ENCODE measurements around the gene CX3CR1.

CX3CR1 gene

DNA sequence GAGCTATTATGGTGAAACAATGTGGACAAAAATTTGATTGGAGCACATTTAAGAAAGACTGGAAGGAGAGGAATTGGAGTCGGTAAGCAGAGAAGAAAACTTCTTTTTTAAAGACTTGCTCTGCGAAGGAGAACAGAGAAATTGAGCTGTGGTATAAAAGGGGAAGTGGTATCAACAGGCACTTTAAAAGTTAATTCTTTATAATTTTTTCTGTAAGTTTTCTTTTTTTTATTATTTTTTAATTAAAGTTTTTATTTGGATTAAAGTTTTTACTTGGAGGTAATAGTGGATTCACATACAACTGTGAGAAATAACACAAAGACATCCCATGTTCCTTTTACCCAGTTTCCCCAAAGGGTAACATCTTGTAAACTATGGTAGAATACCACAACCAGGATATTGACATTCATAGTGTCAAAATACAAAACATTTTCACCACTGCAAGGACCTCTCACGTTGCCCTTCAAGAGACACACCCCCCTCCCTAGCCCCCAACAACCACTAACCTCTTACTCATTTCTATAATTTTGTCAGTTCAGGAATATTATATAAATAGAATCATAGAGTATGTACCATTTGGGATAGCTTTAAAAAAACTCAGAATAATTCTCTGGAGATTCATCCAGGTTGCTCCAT, 53.6 kb downstream of the CX3CR1 start:
- TF ChIP-seq SNAI2 (CRISPR knock-in tag; IDR thresholded peaks at IDR 0.05) (no peak), ZNF70 (CRISPR knock-in tag; IDR thresholded peaks at IDR 0.05) (no peak), BACH2 (CRISPR knock-in tag; IDR thresholded peaks at IDR 0.05; ENCODE audit: borderline replicate concordance) (no peak), ISL1 (CRISPR knock-in tag; IDR thresholded peaks at IDR 0.05) (no peak), ZFP3 (CRISPR knock-in tag; IDR thresholded peaks at IDR 0.05) (no peak), ARNTL (CRISPR knock-in tag; IDR thresholded peaks at IDR 0.05; ENCODE audit: borderline replicate concordance, low read depth) (no peak), TOX (CRISPR knock-in tag; IDR thresholded peaks at IDR 0.05; ENCODE audit: borderline replicate concordance) (no peak), ZNF565 (CRISPR knock-in tag; conservative IDR thresholded peaks at IDR 0.05; ENCODE audit: low read depth) (no peak), TCF4 (CRISPR knock-in tag; IDR thresholded peaks at IDR 0.05; ENCODE audit: borderline replicate concordance) (no peak), ZFP30 (CRISPR knock-in tag; IDR thresholded peaks at IDR 0.05) (no peak), ESRRG (CRISPR knock-in tag; IDR thresholded peaks at IDR 0.05) (no peak), PPARA (CRISPR knock-in tag; IDR thresholded peaks at IDR 0.05; ENCODE audit: borderline replicate concordance) (no peak), GLIS3 (CRISPR knock-in tag; IDR thresholded peaks at IDR 0.05) (no peak), RARB (CRISPR knock-in tag; IDR thresholded peaks at IDR 0.05) (no peak), ZC3H10 (CRISPR knock-in tag; IDR thresholded peaks at IDR 0.05) (no peak), CSDC2 (CRISPR knock-in tag; IDR thresholded peaks at IDR 0.05) (no peak)
- TF ChIP-seq, protein P1, sequence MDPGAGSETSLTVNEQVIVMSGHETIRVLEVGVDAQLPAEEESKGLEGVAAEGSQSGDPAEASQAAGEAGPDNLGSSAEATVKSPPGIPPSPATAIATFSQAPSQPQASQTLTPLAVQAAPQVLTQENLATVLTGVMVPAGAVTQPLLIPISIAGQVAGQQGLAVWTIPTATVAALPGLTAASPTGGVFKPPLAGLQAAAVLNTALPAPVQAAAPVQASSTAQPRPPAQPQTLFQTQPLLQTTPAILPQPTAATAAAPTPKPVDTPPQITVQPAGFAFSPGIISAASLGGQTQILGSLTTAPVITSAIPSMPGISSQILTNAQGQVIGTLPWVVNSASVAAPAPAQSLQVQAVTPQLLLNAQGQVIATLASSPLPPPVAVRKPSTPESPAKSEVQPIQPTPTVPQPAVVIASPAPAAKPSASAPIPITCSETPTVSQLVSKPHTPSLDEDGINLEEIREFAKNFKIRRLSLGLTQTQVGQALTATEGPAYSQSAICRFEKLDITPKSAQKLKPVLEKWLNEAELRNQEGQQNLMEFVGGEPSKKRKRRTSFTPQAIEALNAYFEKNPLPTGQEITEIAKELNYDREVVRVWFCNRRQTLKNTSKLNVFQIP (CRISPR knock-in tag; IDR thresholded peaks at IDR 0.05; ENCODE audit: borderline replicate concordance, low read depth), result no peak
- TF ChIP-seq, protein P2, sequence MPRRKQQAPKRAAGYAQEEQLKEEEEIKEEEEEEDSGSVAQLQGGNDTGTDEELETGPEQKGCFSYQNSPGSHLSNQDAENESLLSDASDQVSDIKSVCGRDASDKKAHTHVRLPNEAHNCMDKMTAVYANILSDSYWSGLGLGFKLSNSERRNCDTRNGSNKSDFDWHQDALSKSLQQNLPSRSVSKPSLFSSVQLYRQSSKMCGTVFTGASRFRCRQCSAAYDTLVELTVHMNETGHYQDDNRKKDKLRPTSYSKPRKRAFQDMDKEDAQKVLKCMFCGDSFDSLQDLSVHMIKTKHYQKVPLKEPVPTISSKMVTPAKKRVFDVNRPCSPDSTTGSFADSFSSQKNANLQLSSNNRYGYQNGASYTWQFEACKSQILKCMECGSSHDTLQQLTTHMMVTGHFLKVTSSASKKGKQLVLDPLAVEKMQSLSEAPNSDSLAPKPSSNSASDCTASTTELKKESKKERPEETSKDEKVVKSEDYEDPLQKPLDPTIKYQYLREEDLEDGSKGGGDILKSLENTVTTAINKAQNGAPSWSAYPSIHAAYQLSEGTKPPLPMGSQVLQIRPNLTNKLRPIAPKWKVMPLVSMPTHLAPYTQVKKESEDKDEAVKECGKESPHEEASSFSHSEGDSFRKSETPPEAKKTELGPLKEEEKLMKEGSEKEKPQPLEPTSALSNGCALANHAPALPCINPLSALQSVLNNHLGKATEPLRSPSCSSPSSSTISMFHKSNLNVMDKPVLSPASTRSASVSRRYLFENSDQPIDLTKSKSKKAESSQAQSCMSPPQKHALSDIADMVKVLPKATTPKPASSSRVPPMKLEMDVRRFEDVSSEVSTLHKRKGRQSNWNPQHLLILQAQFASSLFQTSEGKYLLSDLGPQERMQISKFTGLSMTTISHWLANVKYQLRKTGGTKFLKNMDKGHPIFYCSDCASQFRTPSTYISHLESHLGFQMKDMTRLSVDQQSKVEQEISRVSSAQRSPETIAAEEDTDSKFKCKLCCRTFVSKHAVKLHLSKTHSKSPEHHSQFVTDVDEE (CRISPR knock-in tag; IDR thresholded peaks at IDR 0.05), result no peak
- TF ChIP-seq, protein P3, sequence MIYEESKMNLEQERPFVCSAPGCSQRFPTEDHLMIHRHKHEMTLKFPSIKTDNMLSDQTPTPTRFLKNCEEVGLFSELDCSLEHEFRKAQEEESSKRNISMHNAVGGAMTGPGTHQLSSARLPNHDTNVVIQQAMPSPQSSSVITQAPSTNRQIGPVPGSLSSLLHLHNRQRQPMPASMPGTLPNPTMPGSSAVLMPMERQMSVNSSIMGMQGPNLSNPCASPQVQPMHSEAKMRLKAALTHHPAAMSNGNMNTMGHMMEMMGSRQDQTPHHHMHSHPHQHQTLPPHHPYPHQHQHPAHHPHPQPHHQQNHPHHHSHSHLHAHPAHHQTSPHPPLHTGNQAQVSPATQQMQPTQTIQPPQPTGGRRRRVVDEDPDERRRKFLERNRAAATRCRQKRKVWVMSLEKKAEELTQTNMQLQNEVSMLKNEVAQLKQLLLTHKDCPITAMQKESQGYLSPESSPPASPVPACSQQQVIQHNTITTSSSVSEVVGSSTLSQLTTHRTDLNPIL (CRISPR knock-in tag; IDR thresholded peaks at IDR 0.05; ENCODE audit: low read depth), result no peak
- TF ChIP-seq, protein P4, sequence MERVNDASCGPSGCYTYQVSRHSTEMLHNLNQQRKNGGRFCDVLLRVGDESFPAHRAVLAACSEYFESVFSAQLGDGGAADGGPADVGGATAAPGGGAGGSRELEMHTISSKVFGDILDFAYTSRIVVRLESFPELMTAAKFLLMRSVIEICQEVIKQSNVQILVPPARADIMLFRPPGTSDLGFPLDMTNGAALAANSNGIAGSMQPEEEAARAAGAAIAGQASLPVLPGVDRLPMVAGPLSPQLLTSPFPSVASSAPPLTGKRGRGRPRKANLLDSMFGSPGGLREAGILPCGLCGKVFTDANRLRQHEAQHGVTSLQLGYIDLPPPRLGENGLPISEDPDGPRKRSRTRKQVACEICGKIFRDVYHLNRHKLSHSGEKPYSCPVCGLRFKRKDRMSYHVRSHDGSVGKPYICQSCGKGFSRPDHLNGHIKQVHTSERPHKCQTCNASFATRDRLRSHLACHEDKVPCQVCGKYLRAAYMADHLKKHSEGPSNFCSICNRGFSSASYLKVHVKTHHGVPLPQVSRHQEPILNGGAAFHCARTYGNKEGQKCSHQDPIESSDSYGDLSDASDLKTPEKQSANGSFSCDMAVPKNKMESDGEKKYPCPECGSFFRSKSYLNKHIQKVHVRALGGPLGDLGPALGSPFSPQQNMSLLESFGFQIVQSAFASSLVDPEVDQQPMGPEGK (CRISPR knock-in tag; IDR thresholded peaks at IDR 0.05; ENCODE audit: borderline replicate concordance), result no peak
- ATAC-seq, result no peak

DNA sequence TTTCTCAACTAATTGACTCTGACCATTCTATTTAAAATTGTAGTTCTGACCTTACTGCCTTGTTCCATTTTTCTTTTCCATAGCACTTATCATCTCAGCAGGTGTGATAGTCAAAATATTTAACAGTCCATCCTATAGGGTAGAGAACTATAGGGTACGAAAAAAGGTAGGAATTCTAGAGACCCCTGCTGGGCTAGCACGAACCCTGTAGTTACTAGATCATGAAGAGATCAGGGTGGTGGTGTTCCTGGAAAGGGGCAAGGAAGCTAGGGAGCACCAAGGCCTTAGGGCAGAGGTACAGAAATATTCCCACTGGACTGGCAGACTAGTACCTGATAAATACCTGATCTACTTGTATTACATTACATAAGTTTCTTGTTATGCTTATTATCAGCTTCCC, 55.5 kb downstream of the CX3CR1 start:
- no peak for ATAC-seq
- TF ChIP-seq ISL1 (CRISPR knock-in tag; IDR thresholded peaks at IDR 0.05), result no peak
- TF ChIP-seq GLIS3 (CRISPR knock-in tag; IDR thresholded peaks at IDR 0.05), result no peak
- TF ChIP-seq ZC3H10 (CRISPR knock-in tag; IDR thresholded peaks at IDR 0.05), result no peak
- no peak for TF ChIP-seq ZFP30 (CRISPR knock-in tag; IDR thresholded peaks at IDR 0.05)
- no peak for TF ChIP-seq ARNTL (CRISPR knock-in tag; IDR thresholded peaks at IDR 0.05; ENCODE audit: borderline replicate concordance, low read depth)
- no peak for TF ChIP-seq ZFP3 (CRISPR knock-in tag; IDR thresholded peaks at IDR 0.05)
- TF ChIP-seq, protein P3 (CRISPR knock-in tag; IDR thresholded peaks at IDR 0.05; ENCODE audit: low read depth), result no peak
- TF ChIP-seq ESRRG (CRISPR knock-in tag; IDR thresholded peaks at IDR 0.05), result no peak
- no peak for TF ChIP-seq ZNF70 (CRISPR knock-in tag; IDR thresholded peaks at IDR 0.05)
- no peak for TF ChIP-seq OSR1 (CRISPR knock-in tag; IDR thresholded peaks at IDR 0.05)
- TF ChIP-seq RARB (CRISPR knock-in tag; IDR thresholded peaks at IDR 0.05), result no peak
- TF ChIP-seq ZNF565 (CRISPR knock-in tag; conservative IDR thresholded peaks at IDR 0.05; ENCODE audit: low read depth), result no peak
- TF ChIP-seq TCF4 (CRISPR knock-in tag; IDR thresholded peaks at IDR 0.05; ENCODE audit: borderline replicate concordance), result no peak
- TF ChIP-seq, protein P2 (CRISPR knock-in tag; IDR thresholded peaks at IDR 0.05), result no peak
- TF ChIP-seq SNAI2 (CRISPR knock-in tag; IDR thresholded peaks at IDR 0.05), result no peak
- TF ChIP-seq, protein P1 (CRISPR knock-in tag; IDR thresholded peaks at IDR 0.05; ENCODE audit: borderline replicate concordance, low read depth), result no peak
- TF ChIP-seq, protein P5, sequence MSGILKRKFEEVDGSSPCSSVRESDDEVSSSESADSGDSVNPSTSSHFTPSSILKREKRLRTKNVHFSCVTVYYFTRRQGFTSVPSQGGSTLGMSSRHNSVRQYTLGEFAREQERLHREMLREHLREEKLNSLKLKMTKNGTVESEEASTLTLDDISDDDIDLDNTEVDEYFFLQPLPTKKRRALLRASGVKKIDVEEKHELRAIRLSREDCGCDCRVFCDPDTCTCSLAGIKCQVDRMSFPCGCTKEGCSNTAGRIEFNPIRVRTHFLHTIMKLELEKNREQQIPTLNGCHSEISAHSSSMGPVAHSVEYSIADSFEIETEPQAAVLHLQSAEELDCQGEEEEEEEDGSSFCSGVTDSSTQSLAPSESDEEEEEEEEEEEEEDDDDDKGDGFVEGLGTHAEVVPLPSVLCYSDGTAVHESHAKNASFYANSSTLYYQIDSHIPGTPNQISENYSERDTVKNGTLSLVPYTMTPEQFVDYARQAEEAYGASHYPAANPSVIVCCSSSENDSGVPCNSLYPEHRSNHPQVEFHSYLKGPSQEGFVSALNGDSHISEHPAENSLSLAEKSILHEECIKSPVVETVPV (CRISPR knock-in tag; IDR thresholded peaks at IDR 0.05), result no peak
- TF ChIP-seq ZNF8 (CRISPR knock-in tag; IDR thresholded peaks at IDR 0.05), result no peak
